H1 (cell line): ENCODE data around the gene LYRM4. TPM values are rescaled to one million over a fixed set of nuclear protein-coding genes. Genes with fewer than 3 reads are reported as not detected.

ENCODE experiments used
- CTCF ChIA-PET: fragments of 300-600 bp; sonication (Branson Sonifier 250); formaldehyde crosslinking; loops from one replicate; lab custom pipeline; 2021; ENCODE audit not compliant: partially characterized antibody; lab: Charles Lee
- POLR2A ChIA-PET: fragments of 300-600 bp; sonication (Branson Sonifier 250); formaldehyde crosslinking; loops from one replicate; lab custom pipeline; 2021; ENCODE audit warnings: inconsistent platforms; ENCODE audit not compliant: partially characterized antibody; lab: Charles Lee
- DNase-seq, 2 experiments: peaks; one replicate each; pipeline versions ENCODE4 v3.0.0 to v3.0.0-alpha.2; 2010 to 2022; ENCODE audit warnings: low spot score in 2 of 2, low read depth in 1 of 2, mixed read lengths in 1 of 2
- FAIRE-seq: peaks from 2 replicates; lab custom pipeline; 2011; peaks lifted over from hg19 to GRCh38; lab: Jason Lieb, UNC
- H2AFZ ChIP-seq: 2 replicates; pipeline ENCODE4 v1.8.1; 2012; ENCODE audit warnings: low read length, inconsistent platforms
- H2AK5ac ChIP-seq: 2 replicates; pipeline ENCODE4 v1.6.1; 2013; ENCODE audit warnings: low read depth, low read length
- H2BK120ac ChIP-seq: replicated peaks from 2 replicates; pipeline ENCODE3; 2013; ENCODE audit warnings: low read depth, low read length, inconsistent platforms
- H2BK12ac ChIP-seq: 2 replicates; pipeline ENCODE4 v1.6.1; 2013; ENCODE audit warnings: low read depth, low read length
- H2BK15ac ChIP-seq: 2 replicates; pipeline ENCODE4 v1.6.1; 2013; ENCODE audit warnings: low read length
- H2BK20ac ChIP-seq: 2 replicates; pipeline ENCODE4 v1.6.1; 2013; ENCODE audit warnings: low read length
- H2BK5ac ChIP-seq: 2 replicates; pipeline ENCODE4 v1.6.1; 2013; ENCODE audit warnings: low read depth, low read length
- H3K14ac ChIP-seq: 2 replicates; pipeline ENCODE4 v1.6.1; 2013; ENCODE audit warnings: inconsistent platforms; ENCODE audit not compliant: insufficient read length
- H3K18ac ChIP-seq: 2 replicates; pipeline ENCODE4 v1.6.1; 2013; ENCODE audit warnings: low read length; ENCODE audit errors: extremely low read depth
- H3K23ac ChIP-seq: 2 replicates; pipeline ENCODE4 v1.6.1; 2013; ENCODE audit warnings: inconsistent platforms; ENCODE audit not compliant: insufficient read length
- H3K23me2 ChIP-seq: 2 replicates; pipeline ENCODE4 v1.6.1; 2013; ENCODE audit warnings: low read depth, low read length
- H3K27ac ChIP-seq: 2 replicates; pipeline ENCODE4 v1.6.1; 2011; ENCODE audit warnings: low read depth, low read length, inconsistent platforms
- H3K27me3 ChIP-seq, 4 experiments: replicated peaks in 1 of 4; 1 replicate in 1 of 4; 2 replicates in 3 of 4; pipeline versions ENCODE4 v1.6.1 to v1.8.1; 2011 to 2013; ENCODE audit warnings: low read length in 3 of 4, mild to moderate bottlenecking in 3 of 4, inconsistent platforms in 2 of 4, mixed read lengths in 2 of 4, moderate library complexity in 1 of 4; ENCODE audit not compliant: control insufficient read depth in 3 of 4, insufficient read depth in 3 of 4; ENCODE audit errors: extremely low read depth in 1 of 4
- H3K36me3 ChIP-seq, 4 experiments: 2 replicates each; pipeline versions ENCODE4 v1.6.1 to v1.8.1; 2011 to 2013; ENCODE audit warnings: mild to moderate bottlenecking in 4 of 4, low read length in 3 of 4, moderate library complexity in 2 of 4, control low read depth in 1 of 4, inconsistent platforms in 1 of 4; ENCODE audit not compliant: insufficient read depth in 4 of 4, control insufficient read depth in 2 of 4
- H3K4ac ChIP-seq: replicated peaks from 2 replicates; pipeline ENCODE3; 2013; ENCODE audit warnings: low read length, low read depth, mixed read lengths, inconsistent platforms; ENCODE audit not compliant: insufficient read length
- H3K4me1 ChIP-seq, 4 experiments: replicated peaks in 1 of 4; 1 replicate in 1 of 4; 2 replicates in 3 of 4; pipeline versions ENCODE4 v1.6.1 to v1.8.1; 2011 to 2013; ENCODE audit warnings: low read length in 3 of 4, inconsistent platforms in 2 of 4, mixed read lengths in 1 of 4; ENCODE audit not compliant: insufficient read depth in 4 of 4, control insufficient read depth in 3 of 4
- H3K4me2 ChIP-seq, 2 experiments: 2 replicates each; pipeline versions ENCODE4 v1.6.1 to v1.8.1; 2011 to 2013; ENCODE audit warnings: low read depth in 2 of 2, low read length in 2 of 2, control low read depth in 1 of 2, inconsistent platforms in 1 of 2, mild to moderate bottlenecking in 1 of 2; ENCODE audit not compliant: insufficient read depth in 1 of 2
- H3K4me3 ChIP-seq, 4 experiments: fragments of 200-600, 300-600 bp in 1 of 4; sonication (generic), shearing (Covaris generic), sonication (Bioruptor Twin) in 1 of 4; 2 replicates each; pipeline versions ENCODE4 v1.5.1 to v1.8.1; 2011 to 2016; ENCODE audit warnings: low read length in 4 of 4, low read depth in 3 of 4, control low read depth in 2 of 4, inconsistent platforms in 2 of 4, mild to moderate bottlenecking in 2 of 4, mixed read lengths in 1 of 4, moderate library complexity in 1 of 4; ENCODE audit not compliant: insufficient read depth in 2 of 4; ENCODE audit errors: extremely low read depth in 1 of 4
- H3K56ac ChIP-seq: replicated peaks from 2 replicates; pipeline ENCODE3; 2013; ENCODE audit warnings: low read depth, mild to moderate bottlenecking, mixed read lengths, low read length, inconsistent platforms; ENCODE audit not compliant: insufficient read length
- H3K79me1 ChIP-seq: 2 replicates; pipeline ENCODE4 v1.6.1; 2013; ENCODE audit warnings: low read depth, low read length, control low read depth
- H3K79me2 ChIP-seq, 2 experiments: 2 replicates each; pipeline versions ENCODE4 v1.6.1 to v1.8.1; 2012 to 2013; ENCODE audit warnings: low read length in 2 of 2, mild to moderate bottlenecking in 2 of 2, inconsistent platforms in 1 of 2; ENCODE audit not compliant: insufficient read depth in 2 of 2, control insufficient read depth in 1 of 2
- H3K9ac ChIP-seq, 4 experiments: replicated peaks in 1 of 4; 1 replicate in 1 of 4; 2 replicates in 3 of 4; pipeline versions ENCODE4 v1.6.1 to v1.8.1; 2011 to 2013; ENCODE audit warnings: low read depth in 3 of 4, low read length in 3 of 4, control low read depth in 2 of 4, mild to moderate bottlenecking in 2 of 4, moderate library complexity in 2 of 4, inconsistent platforms in 1 of 4; ENCODE audit errors: extremely low read depth in 1 of 4
- H3K9me3 ChIP-seq, 2 experiments: 2 replicates each; pipeline versions ENCODE4 v1.6.1 to v1.8.1; 2012 to 2013; ENCODE audit warnings: mild to moderate bottlenecking in 2 of 2, moderate library complexity in 2 of 2, control low read depth in 1 of 2, inconsistent platforms in 1 of 2, low read depth in 1 of 2, low read length in 1 of 2, mixed read lengths in 1 of 2; ENCODE audit not compliant: insufficient read depth in 2 of 2
- H4K20me1 ChIP-seq, 2 experiments: replicated peaks in 1 of 2; 2 replicates each; pipeline versions ENCODE3 to v1.8.1; 2011 to 2013; ENCODE audit warnings: inconsistent platforms in 2 of 2, low read length in 2 of 2, mild to moderate bottlenecking in 1 of 2; ENCODE audit not compliant: insufficient read depth in 2 of 2, control insufficient read depth in 1 of 2
- H4K5ac ChIP-seq: 2 replicates; pipeline ENCODE4 v1.6.1; 2013; ENCODE audit warnings: low read length, low read depth, mixed read lengths, inconsistent platforms; ENCODE audit not compliant: insufficient read length
- H4K8ac ChIP-seq: 2 replicates; pipeline ENCODE4 v1.8.0; 2013; ENCODE audit warnings: mild to moderate bottlenecking, moderate library complexity, low read length, inconsistent platforms; ENCODE audit not compliant: insufficient read depth; ENCODE audit errors: extremely low read depth
- H4K91ac ChIP-seq: replicated peaks from 2 replicates; pipeline ENCODE3; 2013; ENCODE audit warnings: low read length, mixed read lengths, inconsistent platforms; ENCODE audit not compliant: insufficient read length
- RXRA ChIP-seq: IDR thresholded peaks from 2 replicates; pipeline ENCODE4 v1.6.1; 2011; ENCODE audit warnings: low read depth, mild to moderate bottlenecking, low read length, moderate library complexity; ENCODE audit not compliant: insufficient read depth
- WGBS, 2 experiments: shearing (Covaris generic) in 1 of 2; methylation state at CpG; one replicate each; pipeline versions ENCODE4 v1.1.6 to v1.1.7; 2013 to 2015; ENCODE audit warnings: low lambda C conversion rate in 2 of 2, mixed read lengths in 2 of 2, inconsistent platforms in 1 of 2, low coverage in 1 of 2, missing lambda C conversion rate in 1 of 2; ENCODE audit not compliant: insufficient replicate concordance in 2 of 2, insufficient coverage in 1 of 2, insufficient read length in 1 of 2; ENCODE audit errors: extremely low coverage in 1 of 2, missing lambda C conversion rate in 1 of 2; 5-methylcytosine and 5-hydroxymethylcytosine counted together
- polyA plus RNA-seq, 7 experiments: library from polyadenylated mRNA; depleted of rRNA in 3 of 7; stranded (reverse) in 5 of 7; unstranded in 2 of 7; fragments of >200 nt in 5 of 7; fragments of 200-250 nt in 2 of 7; gene quantifications; 1 replicate in 5 of 7; 2 replicates in 1 of 7; 4 replicates in 1 of 7; pipeline versions ENCODE4 v1.2.1 to v1.2.3, GENCODE V29; 2011 to 2013; ENCODE audit warnings: missing spikeins in 2 of 7, mixed read lengths in 2 of 7
- total RNA-seq: library from RNA; stranded (reverse); fragmentation: NEBNext Ultra II Directional; extraction: Animal tissue kit (Norgen Biotek cat#: 25700); gene quantifications from 2 replicates; pipeline ENCODE4 v1.2.1, GENCODE V29; 2021

LYRM4 gene
- total and polyA plus RNA-seq, 2 of the 8 experiments (the other 6 are each of a cell fraction or from before 2014, with no cell fraction given) = 56.6 to 62.8 TPM

DNA sequence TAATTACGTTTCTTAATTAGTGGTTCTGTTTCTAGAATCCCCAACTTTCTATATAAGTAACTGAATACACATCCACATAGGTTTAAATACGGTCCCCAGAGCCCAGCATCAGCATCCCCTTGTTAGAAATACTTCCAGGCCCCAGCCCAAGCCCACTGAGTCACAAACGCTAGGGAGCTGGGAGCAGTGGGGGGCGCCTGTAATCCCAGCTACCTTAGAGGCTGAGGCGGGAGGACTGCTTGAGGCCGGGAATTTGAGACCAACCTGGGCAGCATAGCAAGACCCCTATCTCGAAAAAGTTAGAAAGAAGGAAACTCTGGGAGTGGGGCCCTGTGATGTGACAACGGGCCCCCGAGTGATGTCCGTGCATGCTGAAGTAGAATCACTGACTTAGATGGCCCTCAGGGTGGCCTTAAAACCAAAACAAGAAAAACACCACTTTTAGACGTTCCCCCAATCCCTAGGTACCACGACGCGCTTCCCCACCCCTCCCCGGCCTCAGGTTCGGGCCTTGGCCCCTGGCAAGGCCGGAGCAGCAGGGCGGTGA lies 176.9 kb downstream of the LYRM4 start:
- Histone ChIP-seq H2BK15ac (no peak overlapping the region), H3K14ac (no peak overlapping the region), H3K56ac (no peak overlapping the region), H2BK5ac (no peak overlapping the region), H2AK5ac (no peak overlapping the region), H2AFZ (no peak overlapping the region), H3K23me2 (peaks cover 17% of the 10 kb centered on the region; the same call in 1 of the 2 replicates), H3K4ac (no peak overlapping the region), H4K91ac (no peak overlapping the region), H3K23ac (no peak overlapping the region), H3K4me3 (peak overlapping the region; percentile 25 to 61 (median 50)), H3K9me3 (no peaks in the 10 kb centered on the region; a peak in 1 of 4 replicates), H2BK120ac (no peak overlapping the region), H3K4me1 (peaks cover 0 to 19% (median 8%) of the 10 kb centered on the region in 4 experiments; a peak in 4 of 7 replicates), H2BK20ac (no peak overlapping the region), H3K9ac (no peak overlapping the region), H2BK12ac (no peak overlapping the region), H3K27ac (no peak overlapping the region), H3K4me2 (peak overlapping the region; percentile 71 to 96), H4K5ac (no peak overlapping the region), H3K36me3 (no peaks in the 10 kb centered on the region), H4K8ac (no peak overlapping the region), H3K79me2 (no peaks in the 10 kb centered on the region), H3K27me3 (peaks cover 35 to 60% (median 58%) of the 10 kb centered on the region in 4 experiments), H3K18ac (no peak overlapping the region), H4K20me1 (peaks cover 3 to 5% of the 10 kb centered on the region in 2 experiments), H3K79me1 (no peaks in the 10 kb centered on the region; the same call in 1 of the 2 replicates)
- DNase-seq = no peak
- no peak for TF ChIP-seq RXRA
- CTCF ChIA-PET = interaction anchor here (0.8 kb wide), 1 partner anchor 911 kb away, joined by 3 read pairs; no protein-coding TSS in a partner anchor
- no peak for FAIRE-seq
- POLR2A ChIA-PET = no interaction called here
- WGBS, 2 experiments = 61% methylated on average over 16 of the region's 18 CpGs; no CpG with 5 or more reads in 1 of the 2 experiments
